Progenitor cell of endocrine pancreas (in vitro differentiated cells): ENCODE measurements around the gene PHYHIPL. TPM values are rescaled to one million over a fixed set of nuclear protein-coding genes. Genes with fewer than 3 reads are reported as not detected.

Source experiments
- DNase-seq: peaks from one replicate; pipeline ENCODE4 v3.0.0; 2021; ENCODE audit warnings: low spot score; ENCODE audit not compliant: unreplicated experiment
- H3K27ac Mint-ChIP-seq: 2 replicates; pipeline ENCODE4 v1.8.0; 2021; ENCODE audit warnings: mild to moderate bottlenecking, moderate library complexity, mixed read lengths
- H3K27me3 Mint-ChIP-seq: 2 replicates; pipeline ENCODE4 v1.8.0; 2021; ENCODE audit warnings: mixed read lengths
- H3K36me3 Mint-ChIP-seq: 2 replicates; pipeline ENCODE4 v1.8.0; 2022; ENCODE audit warnings: mixed read lengths; ENCODE audit not compliant: insufficient read depth
- H3K4me1 Mint-ChIP-seq: 2 replicates; pipeline ENCODE4 v1.8.0; 2021; ENCODE audit warnings: low read depth, mixed read lengths
- H3K4me3 Mint-ChIP-seq: 2 replicates; pipeline ENCODE4 v1.8.0; 2021; ENCODE audit warnings: low read depth, mild to moderate bottlenecking, moderate library complexity, mixed read lengths
- H3K9me3 Mint-ChIP-seq: 2 replicates; pipeline ENCODE4 v1.8.0; 2021; ENCODE audit warnings: low read depth, mixed read lengths
- CTCF ChIP-seq: fragments of 200-600 bp; sonication (generic); IDR thresholded peaks from one replicate; pipeline ENCODE4 v1.5.0; 2021; ENCODE audit warnings: antibody characterized with exemption, mild to moderate bottlenecking; ENCODE audit not compliant: unreplicated experiment
- total RNA-seq: library from RNA; stranded (reverse); gene quantifications from 2 replicates; pipeline ENCODE4 v1.2.1, GENCODE V29; 2021

Gene PHYHIPL
- total RNA-seq, 1 donor from 2014 or later: 1.3 TPM

GRCh38 chr10:59133841-59134593, 42.4 kb upstream of the PHYHIPL start:
- Mint-ChIP-seq H3K27me3 (peaks cover 3% of the 10 kb centered on the region), H3K9me3 (peaks cover under 1% of the 10 kb centered on the region), H3K4me3 (no peak overlapping the region), H3K36me3 (no peaks in the 10 kb centered on the region), H3K27ac (no peak overlapping the region), H3K4me1 (peaks cover 9% of the 10 kb centered on the region)
- no peak for TF ChIP-seq CTCF
- DNase-seq: no peak

GRCh38 chr10:59134785-59135184, 41.7 kb upstream of the PHYHIPL start:
- H3K27ac Mint-ChIP-seq: no peak overlapping the region
- no peaks in the 10 kb centered on the region for H3K36me3 Mint-ChIP-seq
- H3K27me3 Mint-ChIP-seq: peaks cover 3% of the 10 kb centered on the region
- H3K4me3 Mint-ChIP-seq: no peak overlapping the region
- DNase-seq: no peak
- H3K4me1 Mint-ChIP-seq: peaks cover 9% of the 10 kb centered on the region
- no peak for TF ChIP-seq CTCF
- no peaks in the 10 kb centered on the region for H3K9me3 Mint-ChIP-seq

GRCh38 chr10:59135275-59135674, 41.2 kb upstream of the PHYHIPL start:
- H3K27me3 Mint-ChIP-seq: peaks cover 3% of the 10 kb centered on the region
- H3K27ac Mint-ChIP-seq: no peak overlapping the region
- DNase-seq: no peak
- H3K4me1 Mint-ChIP-seq: peaks cover 9% of the 10 kb centered on the region
- H3K36me3 Mint-ChIP-seq: no peaks in the 10 kb centered on the region
- no peaks in the 10 kb centered on the region for H3K9me3 Mint-ChIP-seq
- H3K4me3 Mint-ChIP-seq: no peak overlapping the region
- TF ChIP-seq CTCF: no peak

GRCh38 chr10:59138052-59138451, 38.4 kb upstream of the PHYHIPL start:
- H3K27ac Mint-ChIP-seq: no peak overlapping the region
- H3K9me3 Mint-ChIP-seq: no peaks in the 10 kb centered on the region
- TF ChIP-seq CTCF: no peak
- H3K4me3 Mint-ChIP-seq: no peak overlapping the region
- H3K36me3 Mint-ChIP-seq: no peaks in the 10 kb centered on the region
- H3K4me1 Mint-ChIP-seq: peaks cover 5% of the 10 kb centered on the region
- no peaks in the 10 kb centered on the region for H3K27me3 Mint-ChIP-seq
- DNase-seq: no peak

- no peak for TF ChIP-seq CTCF
- Mint-ChIP-seq H3K36me3 (no peaks in the 10 kb centered on the region), H3K9me3 (no peaks in the 10 kb centered on the region), H3K4me3 (no peak overlapping the region), H3K27ac (no peak overlapping the region), H3K27me3 (no peaks in the 10 kb centered on the region), H3K4me1 (peaks cover 3% of the 10 kb centered on the region)
- no peak for DNase-seq
These were observed 32.9 kb upstream of the PHYHIPL start for GRCh38 chr10:59143544-59143943.
